Aorta (tissue), 5 donors: ENCODE data around the gene ACOX2. TPM values are rescaled to one million over a fixed set of nuclear protein-coding genes. Genes with fewer than 3 reads are reported as not detected.

Source experiments
- ATAC-seq: fragments of 200-7000 bp; cut with Tn5 transposase; one replicate; pipeline ENCODE4 v1.9.1; 2022; ENCODE audit warnings: moderate library complexity; ENCODE audit not compliant: low FRiP score
- DNase-seq, 2 donors: peaks; one replicate each; pipeline ENCODE4 v3.0.0-alpha.2; 2020
- H3K27ac ChIP-seq, 2 donors: one replicate each; pipeline ENCODE4 v1.5.1; 2013; ENCODE audit warnings: low read length in 2 of 2, mild to moderate bottlenecking in 2 of 2, moderate library complexity in 2 of 2, control low read depth in 1 of 2, inconsistent platforms in 1 of 2, low read depth in 1 of 2
- H3K27me3 ChIP-seq, 2 donors: one replicate each; pipeline ENCODE4 v1.6.1; 2013; ENCODE audit warnings: control low read depth in 1 of 2, low read length in 1 of 2, mild to moderate bottlenecking in 1 of 2, moderate library complexity in 1 of 2; ENCODE audit not compliant: insufficient read depth in 2 of 2, control insufficient read depth in 1 of 2
- H3K36me3 ChIP-seq, 2 donors: one replicate each; pipeline ENCODE4 v1.6.1; 2013; ENCODE audit warnings: control low read depth in 1 of 2, low read length in 1 of 2, mild to moderate bottlenecking in 1 of 2; ENCODE audit not compliant: insufficient read depth in 2 of 2, control insufficient read depth in 1 of 2
- H3K4me1 ChIP-seq, 2 donors: one replicate each; pipeline ENCODE4 v1.6.1; 2013; ENCODE audit warnings: low read length in 2 of 2, control low read depth in 1 of 2, mild to moderate bottlenecking in 1 of 2, moderate library complexity in 1 of 2; ENCODE audit not compliant: insufficient read depth in 2 of 2, control insufficient read depth in 1 of 2
- H3K4me3 ChIP-seq, 2 donors: one replicate each; pipeline ENCODE4 v1.5.1; 2013; ENCODE audit warnings: low read length in 2 of 2, control low read depth in 1 of 2, mild to moderate bottlenecking in 1 of 2
- H3K9me3 ChIP-seq: one replicate; pipeline ENCODE4 v1.6.1; 2013; ENCODE audit warnings: mild to moderate bottlenecking, low read length; ENCODE audit not compliant: control insufficient read depth
- WGBS, 2 donors: extraction: QIAGEN DNeasy Blood & Tissue Kit; methylation state at CpG; one replicate each; pipeline ENCODE4 v1.1.7; 2013; 5-methylcytosine and 5-hydroxymethylcytosine counted together
- intact Hi-C, 2 donors: fragments of 100-400 bp; cut with DNase I; formaldehyde crosslinking; loops; one replicate each; pipeline versions ENCODE4 v1.14.2 to v1.15.0; 2022
- polyA plus RNA-seq, 2 donors: library from polyadenylated mRNA; stranded (reverse); fragments of 200-250 nt; gene quantifications; one replicate each; pipeline ENCODE4 v1.2.3, GENCODE V29; 2013
- total RNA-seq, 2 donors: library from RNA; stranded (reverse); fragmentation: NEBNext Ultra II Directional; extraction: Animal tissue kit (Norgen Biotek cat#: 25700); gene quantifications; one replicate each; pipeline ENCODE4 v1.2.1, GENCODE V29; 2021
- donor health status: healthy with polysubstance abuse.
- donor health status: Bipolar disorder and iron deficiency.
- donor health status: DM: no; HTN: no; CAD: no.
- donor health status: DM: no; HTN: no; CAD: no.
- donor health status: DM: yes; HTN: yes; CAD: no.

Gene ACOX2
- total and polyA plus RNA-seq, 4 donors, result 10.6 to 68.7 (median 22.2) TPM

- DNase-seq (no peak), ATAC-seq (no peak)
- Histone ChIP-seq H3K4me3 (no peak overlapping the region), H3K27me3 (no peaks in the 10 kb centered on the region), H3K4me1 (no peaks in the 10 kb centered on the region), H3K9me3 (no peaks in the 10 kb centered on the region), H3K36me3 (peaks cover 3 to 14% of the 10 kb centered on the region in 2 donors), H3K27ac (no peak overlapping the region)
- WGBS, 2 donors, result 69 to 73% methylated on average over 6 of the region's 6 CpGs
- intact Hi-C loops, result no loop called here
Measured at GRCh38 chr3:58508437-58508836, 28.6 kb downstream of the ACOX2 start.

GRCh38 chr3:58507356-58508078 is 29.5 kb downstream of the ACOX2 start:
- no peaks in the 10 kb centered on the region for H3K4me1 ChIP-seq
- 67 to 68% methylated on average over 2 of the region's 2 CpGs for WGBS, 2 donors
- no peak for ATAC-seq
- H3K27me3 ChIP-seq, result no peaks in the 10 kb centered on the region
- no peak overlapping the region for H3K4me3 ChIP-seq
- H3K36me3 ChIP-seq, result peaks cover 3 to 10% of the 10 kb centered on the region in 2 donors
- no peaks in the 10 kb centered on the region for H3K9me3 ChIP-seq
- intact Hi-C loops, result no loop called here
- DNase-seq, result no peak
- H3K27ac ChIP-seq, result no peak overlapping the region

DNA sequence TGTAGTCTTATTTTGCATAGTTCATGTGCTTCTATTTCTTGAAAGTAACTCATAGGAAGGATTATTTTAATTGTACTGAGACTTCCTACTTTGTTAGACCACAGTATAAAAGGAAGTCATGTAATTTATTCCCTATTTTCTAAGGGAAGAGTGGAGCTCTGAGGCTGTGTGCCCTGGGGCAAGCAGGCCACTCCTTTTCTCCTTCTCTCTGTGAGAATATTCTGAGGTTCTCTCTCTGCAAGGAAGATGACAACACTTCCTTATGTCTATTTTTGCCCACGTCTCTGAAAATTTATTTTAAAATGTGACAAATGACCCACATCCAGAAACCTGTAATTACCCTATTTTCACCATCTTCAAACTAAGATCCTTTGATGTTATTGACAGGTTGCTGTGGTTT is 34.1 kb downstream of the ACOX2 start:
- Histone ChIP-seq H3K9me3 (no peaks in the 10 kb centered on the region), H3K4me3 (no peak overlapping the region), H3K36me3 (peaks cover 0 to 6% of the 10 kb centered on the region in 2 donors), H3K4me1 (peaks cover 0 to 2% of the 10 kb centered on the region in 2 donors), H3K27ac (no peak overlapping the region), H3K27me3 (no peaks in the 10 kb centered on the region)
- no peak for DNase-seq
- WGBS, 2 donors, result 7 to 24% methylated on average over 1 of the region's 1 CpG
- no peak for ATAC-seq
- intact Hi-C loops, result no loop called here

GRCh38 chr3:58497097-58497496 is 39.9 kb downstream of the ACOX2 start:
- no peak for DNase-seq
- no peak overlapping the region for H3K4me3 ChIP-seq
- ATAC-seq, result no peak
- WGBS, 2 donors, result 2 to 6% methylated on average over 1 of the region's 1 CpG
- peaks cover 0 to 3% of the 10 kb centered on the region in 2 donors for H3K36me3 ChIP-seq
- intact Hi-C loops, result no loop called here
- no peaks in the 10 kb centered on the region for H3K9me3 ChIP-seq
- peaks cover 2 to 6% of the 10 kb centered on the region in 2 donors for H3K4me1 ChIP-seq
- no peak overlapping the region for H3K27ac ChIP-seq
- no peaks in the 10 kb centered on the region for H3K27me3 ChIP-seq

DNA sequence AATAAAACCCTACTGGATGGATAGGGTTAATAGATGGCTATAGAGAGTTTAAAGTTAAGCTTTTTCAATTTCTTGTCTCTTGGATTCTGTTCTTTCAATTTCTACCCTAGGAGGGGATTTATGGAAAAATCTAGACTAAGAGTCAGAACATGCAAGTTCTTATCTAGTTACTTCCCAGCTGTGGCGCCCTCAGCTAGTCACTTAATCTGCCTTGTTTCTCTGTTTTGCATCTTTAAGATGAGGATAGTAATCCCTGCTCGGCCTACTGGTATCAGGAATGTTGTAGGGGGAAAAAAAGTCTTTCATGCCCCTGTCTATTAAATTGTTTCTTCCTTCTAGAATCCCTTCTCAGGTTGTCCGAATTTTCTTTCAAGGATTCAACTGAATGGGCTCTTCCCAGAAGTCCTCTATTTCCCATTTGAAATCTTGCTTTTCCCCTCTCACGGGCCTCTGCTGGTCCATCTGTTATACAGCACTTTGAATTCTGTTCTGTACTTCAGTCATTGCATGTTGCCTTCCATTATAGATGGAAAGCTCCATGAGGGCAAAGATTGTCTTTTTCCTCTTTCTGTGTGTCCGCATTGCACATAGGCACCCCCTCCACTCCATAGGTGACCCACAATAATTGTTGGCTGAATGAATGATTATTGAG is 40.7 kb downstream of the ACOX2 start:
- H3K27ac ChIP-seq, result no peak overlapping the region

GRCh38 chr3:58495101-58495500 is 41.9 kb downstream of the ACOX2 start:
- ATAC-seq (no peak), DNase-seq (no peak)
- 73 to 96% methylated on average over 3 of the region's 3 CpGs for WGBS, 2 donors
- H3K36me3 ChIP-seq, result no peaks in the 10 kb centered on the region
- H3K9me3 ChIP-seq, result no peaks in the 10 kb centered on the region
- no peaks in the 10 kb centered on the region for H3K27me3 ChIP-seq
- H3K4me3 ChIP-seq, result no peak overlapping the region
- intact Hi-C loops, result loop anchor here in 1 of 2 donors (2.0 kb wide), 1 partner anchor 162 kb away; the partner anchor contains the start of gene PXK
- no peak overlapping the region for H3K27ac ChIP-seq
- H3K4me1 ChIP-seq, result peaks cover 2 to 6% of the 10 kb centered on the region in 2 donors

More for the DNA sequence above, 40.7 kb downstream of the ACOX2 start:
- Histone ChIP-seq H3K27me3 (no peaks in the 10 kb centered on the region), H3K36me3 (peaks cover 0 to 2% of the 10 kb centered on the region in 2 donors), H3K4me1 (peaks cover 2 to 6% of the 10 kb centered on the region in 2 donors), H3K4me3 (no peak overlapping the region), H3K9me3 (no peaks in the 10 kb centered on the region)
- intact Hi-C loops, result no loop called here
- DNase-seq (no peak), ATAC-seq (no peak)
- 86 to 88% methylated on average over 5 of the region's 5 CpGs for WGBS, 2 donors

GRCh38 chr3:58494107-58494506 is 42.9 kb downstream of the ACOX2 start:
- H3K36me3 ChIP-seq, result no peaks in the 10 kb centered on the region
- no peak overlapping the region for H3K4me3 ChIP-seq
- no peak overlapping the region for H3K27ac ChIP-seq
- H3K9me3 ChIP-seq, result no peaks in the 10 kb centered on the region
- H3K27me3 ChIP-seq, result no peaks in the 10 kb centered on the region
- intact Hi-C loops, result loop anchor here (2.0 to 5.0 kb wide), 3 partner anchors 62 to 187 kb away; partner anchors contain the start of genes PDHB (in 2 of the 2), HTD2 (in 1 of the 2), PXK (in 1 of the 2) and RPP14 (in 1 of the 2)
- DNase-seq (no peak), ATAC-seq (no peak)
- H3K4me1 ChIP-seq, result peaks cover 2 to 6% of the 10 kb centered on the region in 2 donors
- 75 to 83% methylated on average over 3 of the region's 3 CpGs for WGBS, 2 donors

- 0 to 1% methylated on average over 15 of the region's 15 CpGs for WGBS, 2 donors
- Histone ChIP-seq H3K4me1 (peaks cover 0 to 6% of the 10 kb centered on the region in 2 donors), H3K36me3 (no peaks in the 10 kb centered on the region), H3K27ac (peak overlapping the region in 1 of 2 donors; percentile 10), H3K9me3 (no peaks in the 10 kb centered on the region), H3K4me3 (peak overlapping the region; percentile 77 to 98), H3K27me3 (no peaks in the 10 kb centered on the region)
- ATAC-seq, result no peak
- intact Hi-C loops, result loop anchor here (2.0 to 5.0 kb wide), 3 partner anchors 60 to 185 kb away; partner anchors contain the start of genes PDHB (in 2 of the 2), HTD2 (in 1 of the 2), PXK (in 1 of the 2) and RPP14 (in 1 of the 2)
- DNase-seq, result no peak
Measured at GRCh38 chr3:58492494-58492905, 44.5 kb downstream of the ACOX2 start.
